GM18907 (cell line): ENCODE results near the gene NDRG4.

Experiments used
- ATAC-seq: cut with Tn5 transposase; IDR thresholded peaks from one replicate; pipeline ENCODE4 v1.9.1; 2021; ENCODE audit warnings: mild to moderate bottlenecking, moderate library complexity; ENCODE audit not compliant: unreplicated experiment

Gene NDRG4

DNA sequence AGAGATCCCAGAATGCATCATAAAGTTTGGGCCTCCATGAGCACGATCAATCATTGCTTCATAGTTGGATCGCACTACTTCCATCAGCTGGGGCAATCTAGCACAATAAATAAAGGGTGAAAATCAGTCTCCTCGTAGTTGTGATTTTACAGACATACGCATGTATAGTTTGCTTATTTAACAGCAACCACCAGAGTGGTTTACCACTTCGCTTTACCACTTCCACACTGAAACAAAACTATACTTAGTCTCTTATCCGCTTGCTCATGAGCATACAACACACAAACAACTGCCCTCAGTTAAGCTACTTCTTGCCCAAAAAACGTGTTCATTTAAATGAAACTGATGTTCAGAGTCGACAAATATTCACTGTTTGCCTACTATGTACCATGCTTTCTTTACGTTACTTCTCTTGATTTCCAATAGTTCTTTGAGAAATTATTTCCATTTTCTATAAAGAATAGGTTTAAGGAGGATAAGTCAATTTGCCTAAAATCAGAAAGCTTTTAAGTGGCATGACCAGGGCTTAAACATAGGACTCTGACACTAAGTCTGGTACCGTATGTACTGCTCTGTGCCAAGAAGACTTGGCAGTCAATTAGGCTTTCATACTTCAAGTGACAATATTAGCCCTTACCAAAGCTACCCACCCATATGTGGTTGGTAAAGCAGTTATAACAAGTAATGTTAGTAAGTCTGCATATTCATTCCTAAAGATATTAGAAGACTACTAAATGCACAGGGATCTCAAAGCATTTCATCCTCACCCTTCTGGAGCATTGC is 37.4 kb downstream of the NDRG4 start:
- ATAC-seq: no peak

DNA sequence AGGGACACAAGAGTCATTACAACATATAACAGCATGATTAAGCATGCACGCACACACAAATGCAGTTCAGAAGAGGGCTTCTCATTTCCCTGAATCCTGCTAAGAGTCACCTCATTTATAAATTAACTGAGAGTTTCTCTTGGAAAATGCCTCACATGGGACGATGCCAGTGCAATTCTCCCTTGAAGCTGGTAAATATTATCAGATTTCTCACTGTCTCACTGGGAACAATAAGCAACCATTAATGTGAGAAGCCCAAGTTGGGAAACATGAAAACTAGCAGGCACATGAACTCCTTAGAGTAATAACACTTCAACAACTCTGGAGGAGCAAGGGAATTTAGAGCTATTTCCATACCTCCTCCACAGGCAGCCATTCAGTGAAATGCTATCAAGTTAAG is 41.8 kb downstream of the NDRG4 start:
- no peak for ATAC-seq

DNA sequence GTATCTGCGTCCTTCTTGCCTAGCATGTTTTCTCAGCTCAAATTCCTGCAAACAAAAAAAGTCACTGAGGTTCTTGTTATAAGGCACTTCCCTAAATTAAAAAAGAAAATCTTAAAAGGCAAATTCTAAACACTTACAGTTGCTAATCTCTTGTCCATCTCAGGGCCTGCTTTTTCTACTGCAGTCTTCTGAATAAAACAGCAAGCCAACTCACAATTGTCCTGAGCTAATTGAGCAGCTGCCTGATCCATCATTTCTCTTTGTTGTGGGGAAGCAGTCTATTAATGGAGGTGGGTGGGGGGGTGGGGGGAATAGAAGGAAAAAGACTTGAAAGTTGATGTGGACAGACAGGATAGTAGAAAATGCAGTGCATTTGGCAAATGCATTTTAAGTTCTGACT is 42.3 kb downstream of the NDRG4 start:
- no peak for ATAC-seq

DNA sequence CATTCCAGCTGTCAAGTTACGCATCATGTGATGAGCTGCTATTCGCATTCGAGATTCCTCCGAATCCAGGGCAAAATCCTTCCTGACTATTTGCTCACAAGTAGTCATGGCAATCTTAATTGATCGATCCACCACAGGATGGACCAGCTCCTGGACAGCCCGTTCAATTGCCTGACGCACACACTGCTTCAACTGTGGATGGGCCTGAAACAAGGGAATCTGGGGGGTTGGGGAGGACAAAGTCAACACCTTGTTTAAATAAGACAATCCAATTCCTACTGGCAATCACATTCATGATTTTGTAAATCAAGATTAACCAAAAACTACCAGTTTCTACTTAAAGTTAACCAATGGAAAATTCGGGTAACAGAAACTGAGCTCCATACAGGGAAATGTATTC is 43.7 kb downstream of the NDRG4 start:
- ATAC-seq: no peak

DNA sequence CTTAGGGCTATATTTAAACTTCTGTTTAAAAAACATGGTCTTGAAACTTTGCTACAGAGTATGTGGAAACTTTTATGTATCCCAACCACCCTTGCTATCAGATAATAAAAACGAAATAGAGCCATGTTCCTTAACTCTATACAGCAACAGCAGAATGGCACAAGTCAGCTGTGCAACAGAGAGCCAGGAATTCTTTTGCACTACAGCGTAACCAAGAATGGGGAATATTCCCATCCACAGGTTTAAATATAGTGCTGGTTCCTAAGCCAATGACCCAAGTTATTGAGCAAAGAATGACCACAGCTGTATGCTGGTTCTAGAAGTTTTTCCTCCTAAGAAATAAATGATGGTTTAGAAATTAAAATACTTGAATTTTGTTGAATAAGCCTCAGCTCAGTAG is 48.4 kb downstream of the NDRG4 start:
- no peak for ATAC-seq

DNA sequence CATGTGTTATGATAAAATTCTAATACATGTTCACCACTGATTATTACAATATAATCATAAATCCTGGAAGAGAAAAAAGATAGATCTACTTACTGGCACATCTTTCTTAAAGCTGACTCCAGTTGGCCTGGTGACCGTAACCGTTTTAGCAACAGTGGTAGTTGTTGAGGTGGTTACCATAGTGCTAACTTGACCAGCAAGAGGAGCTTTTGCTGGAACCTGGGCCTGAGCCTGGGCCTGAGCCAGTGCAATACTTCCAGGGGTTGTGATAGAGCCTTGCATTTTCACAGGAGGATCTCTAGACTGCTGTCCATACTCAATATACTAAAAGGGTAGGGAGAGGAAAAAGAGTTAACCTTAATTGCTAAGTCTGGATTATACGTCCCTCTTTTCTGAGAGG is 51.6 kb downstream of the NDRG4 start:
- ATAC-seq: no peak

DNA sequence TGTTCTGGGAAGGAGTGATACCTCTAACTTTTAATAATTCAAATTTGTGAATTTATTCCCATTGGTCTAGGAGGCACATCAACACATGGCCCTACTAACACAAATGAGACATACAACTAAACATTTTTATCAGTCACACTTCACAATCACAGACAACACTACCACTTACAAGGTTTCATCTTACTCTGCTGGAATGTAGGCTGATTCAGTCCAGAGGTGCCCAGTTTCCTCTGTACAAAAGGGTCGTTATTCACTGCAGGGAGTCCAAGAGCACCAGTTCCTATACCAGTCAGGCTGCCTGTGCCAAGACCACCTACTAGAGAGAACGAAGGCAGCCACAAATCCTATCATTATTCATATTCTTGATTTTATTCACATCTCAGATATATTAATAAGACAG is 56.7 kb downstream of the NDRG4 start:
- no peak for ATAC-seq
